ENCODE results near the gene RALGAPA2.

The RALGAPA2 gene

GRCh38 chr20:20414640-20415220, 297.7 kb downstream of the RALGAPA2 start:
- TF ChIP-seq CTCF (IDR thresholded peaks at IDR 0.05): no peak

GRCh38 chr20:20413810-20414281, 298.6 kb downstream of the RALGAPA2 start:
- TF ChIP-seq CTCF (IDR thresholded peaks at IDR 0.05): no peak

GRCh38 chr20:20412750-20413149, 299.7 kb downstream of the RALGAPA2 start:
- TF ChIP-seq CTCF (IDR thresholded peaks at IDR 0.05): no peak

GRCh38 chr20:20411836-20412235, 300.6 kb downstream of the RALGAPA2 start:
- no peak for TF ChIP-seq CTCF (IDR thresholded peaks at IDR 0.05)

- no peak for TF ChIP-seq CTCF (IDR thresholded peaks at IDR 0.05)
Observed at GRCh38 chr20:20411402-20411801, 301.0 kb downstream of the RALGAPA2 start.

- TF ChIP-seq CTCF (IDR thresholded peaks at IDR 0.05): no peak
Observed at GRCh38 chr20:20410678-20411077, 301.8 kb downstream of the RALGAPA2 start.

GRCh38 chr20:20409331-20409730, 303.1 kb downstream of the RALGAPA2 start:
- TF ChIP-seq CTCF (IDR thresholded peaks at IDR 0.05): no peak

All from LNCAP (cell line).